ENCODE results near the gene ATP2C2.

- TF ChIP-seq ZFP30 (CRISPR knock-in tag; IDR thresholded peaks at IDR 0.05) (no peak), ZC3H10 (CRISPR knock-in tag; IDR thresholded peaks at IDR 0.05) (no peak)
- TF ChIP-seq, protein P1, sequence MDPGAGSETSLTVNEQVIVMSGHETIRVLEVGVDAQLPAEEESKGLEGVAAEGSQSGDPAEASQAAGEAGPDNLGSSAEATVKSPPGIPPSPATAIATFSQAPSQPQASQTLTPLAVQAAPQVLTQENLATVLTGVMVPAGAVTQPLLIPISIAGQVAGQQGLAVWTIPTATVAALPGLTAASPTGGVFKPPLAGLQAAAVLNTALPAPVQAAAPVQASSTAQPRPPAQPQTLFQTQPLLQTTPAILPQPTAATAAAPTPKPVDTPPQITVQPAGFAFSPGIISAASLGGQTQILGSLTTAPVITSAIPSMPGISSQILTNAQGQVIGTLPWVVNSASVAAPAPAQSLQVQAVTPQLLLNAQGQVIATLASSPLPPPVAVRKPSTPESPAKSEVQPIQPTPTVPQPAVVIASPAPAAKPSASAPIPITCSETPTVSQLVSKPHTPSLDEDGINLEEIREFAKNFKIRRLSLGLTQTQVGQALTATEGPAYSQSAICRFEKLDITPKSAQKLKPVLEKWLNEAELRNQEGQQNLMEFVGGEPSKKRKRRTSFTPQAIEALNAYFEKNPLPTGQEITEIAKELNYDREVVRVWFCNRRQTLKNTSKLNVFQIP (CRISPR knock-in tag; IDR thresholded peaks at IDR 0.05; ENCODE audit: borderline replicate concordance, low read depth), result no peak
These were observed 135.5 kb downstream of the ATP2C2 start for GRCh38 chr16:84503751-84504395.
